Measurements from ENCODE around the gene RMDN2. TPM values are rescaled to one million over a fixed set of nuclear protein-coding genes. Genes with fewer than 3 reads are reported as not detected.

RMDN2 gene, protein sequence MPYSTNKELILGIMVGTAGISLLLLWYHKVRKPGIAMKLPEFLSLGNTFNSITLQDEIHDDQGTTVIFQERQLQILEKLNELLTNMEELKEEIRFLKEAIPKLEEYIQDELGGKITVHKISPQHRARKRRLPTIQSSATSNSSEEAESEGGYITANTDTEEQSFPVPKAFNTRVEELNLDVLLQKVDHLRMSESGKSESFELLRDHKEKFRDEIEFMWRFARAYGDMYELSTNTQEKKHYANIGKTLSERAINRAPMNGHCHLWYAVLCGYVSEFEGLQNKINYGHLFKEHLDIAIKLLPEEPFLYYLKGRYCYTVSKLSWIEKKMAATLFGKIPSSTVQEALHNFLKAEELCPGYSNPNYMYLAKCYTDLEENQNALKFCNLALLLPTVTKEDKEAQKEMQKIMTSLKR
- total RNA-seq = 1 to 10 TPM; 1.9 to 2.2 TPM

DNA sequence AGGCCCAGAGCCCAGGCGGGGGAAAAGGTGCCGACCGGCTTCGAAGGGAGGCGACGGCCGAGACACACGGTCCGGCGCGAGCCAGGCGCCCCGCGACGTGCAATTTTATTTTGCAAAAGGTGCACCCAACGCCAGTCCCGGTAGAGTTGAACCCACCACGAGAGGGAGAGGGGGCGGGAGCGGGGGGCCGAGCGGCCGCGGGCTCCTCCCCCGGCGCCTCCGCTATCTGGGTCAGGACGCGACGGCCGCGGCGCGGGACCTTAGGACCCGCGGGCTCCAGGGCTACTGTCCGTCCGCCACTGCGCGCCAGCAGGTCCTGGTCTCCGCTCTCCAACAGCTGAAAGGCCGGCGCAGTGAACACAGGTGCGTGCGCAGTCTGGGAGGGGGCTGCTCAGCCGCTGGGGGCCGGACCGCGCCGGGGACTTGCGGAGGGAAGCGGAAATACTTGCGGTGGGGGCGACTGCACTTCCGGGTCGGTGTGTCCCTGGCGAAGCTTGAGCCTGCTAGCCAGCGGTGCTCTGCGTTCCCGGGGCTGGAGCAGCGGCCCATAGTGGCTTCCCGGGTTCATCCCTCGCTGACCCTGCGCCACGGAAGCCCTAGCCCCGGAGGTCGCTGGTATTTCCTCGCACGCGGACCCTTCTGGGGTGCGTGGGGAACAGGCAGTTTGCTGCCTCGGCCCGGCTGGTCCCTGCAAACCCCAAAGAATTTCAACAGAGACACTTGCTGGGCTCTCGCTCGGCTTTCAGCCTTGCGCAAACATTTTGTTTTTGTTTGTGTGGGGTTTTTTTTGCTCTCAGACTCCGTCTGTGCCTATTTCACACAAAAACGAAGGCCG lies at the start of gene RMDN2:
Gene RMDN2, plus strand, starts transcription at position 225 of the 835 bp plus-strand sequence. CDS start 3,991 bp downstream, outside the sequence.
- ChIA-PET CTCF (interaction anchor here (1.0 to 2.5 kb wide), 4 partner anchors 9 to 349 kb away, joined by 3 to 10 read pairs (median 4); no protein-coding TSS in a partner anchor), POLR2A (interaction anchor here (0.8 to 1.2 kb wide), 4 partner anchors 26 to 826 kb away, joined by 3 to 4 read pairs (median 3); partner anchors contain the start of gene SRSF7)
- Mint-ChIP-seq H3K9me3 (ENCODE audit: insufficient read depth) (no peaks in the 10 kb centered on the region), H3K36me3 (ENCODE audit: low read depth) (peaks cover 4% of the 10 kb centered on the region), H3K4me1 (ENCODE audit: low read depth) (peaks cover 12% of the 10 kb centered on the region), H3K27me3 (ENCODE audit: low read depth) (peaks cover 22% of the 10 kb centered on the region), H3K4me3 (peak within 1 kb of the TSS; percentile 89), H3K27ac (peak within 1 kb of the TSS; percentile 91)
- DNase-seq = peak; percentile 90
- peak; percentile 82 for ATAC-seq

DNA sequence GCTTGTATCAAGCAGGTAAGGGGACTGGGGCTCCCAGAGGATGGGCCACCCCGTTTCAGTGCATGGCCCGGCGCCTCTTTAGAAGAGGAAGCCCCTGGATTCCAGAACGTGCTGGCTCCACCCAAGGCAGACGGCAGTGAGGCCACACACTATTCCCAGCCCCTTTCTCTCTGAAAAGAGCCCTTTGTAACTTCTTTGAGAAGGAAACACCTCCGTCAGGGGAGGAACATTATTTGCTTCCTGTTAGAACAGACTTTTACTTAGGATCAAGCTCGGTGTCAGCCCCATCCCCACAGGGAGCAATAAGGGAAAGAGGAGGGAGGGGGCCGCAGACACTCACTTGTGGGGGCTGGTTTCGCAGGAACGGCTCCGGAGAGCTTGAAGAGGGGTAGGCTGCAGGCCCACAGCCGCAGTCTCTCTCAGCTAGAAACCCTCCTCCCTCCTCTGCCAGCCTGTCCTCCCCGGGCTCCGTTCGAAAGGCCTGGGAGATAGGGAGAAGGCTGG lies 49.6 kb upstream of the RMDN2 start:
- Mint-ChIP-seq H3K36me3 (ENCODE audit: low read depth) (no peaks in the 10 kb centered on the region), H3K4me3 (no peak overlapping the region), H3K27ac (no peak overlapping the region), H3K27me3 (ENCODE audit: low read depth) (peaks cover 9% of the 10 kb centered on the region), H3K4me1 (ENCODE audit: low read depth) (peaks cover 23% of the 10 kb centered on the region), H3K9me3 (ENCODE audit: insufficient read depth) (no peaks in the 10 kb centered on the region)
- CTCF ChIA-PET = interaction anchor here (0.7 to 7.8 kb wide), 8 partner anchors 21 to 706 kb away, joined by 3 to 135 read pairs (median 6); no protein-coding TSS in a partner anchor
- POLR2A ChIA-PET = no interaction called here
- no peak for ATAC-seq
- DNase-seq = no peak

DNA sequence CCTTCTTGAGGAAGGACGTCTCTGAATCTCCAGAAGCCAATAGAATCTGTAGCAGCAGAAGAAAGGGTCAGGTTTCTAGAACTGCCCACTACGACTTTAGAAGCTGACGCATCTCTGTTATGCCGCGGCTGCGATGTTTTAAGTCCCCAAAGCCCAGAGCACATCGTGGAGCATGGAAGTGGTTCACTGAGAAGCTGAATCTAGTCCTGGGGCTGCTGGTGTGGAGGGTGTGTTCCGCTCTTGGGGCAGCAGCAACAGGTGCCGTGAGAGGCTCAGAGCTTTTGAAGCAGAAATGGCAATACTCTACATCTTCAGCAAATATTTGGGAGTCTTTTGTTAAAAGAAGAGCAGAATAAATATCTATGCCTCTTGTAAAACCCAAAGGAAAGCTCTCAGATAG lies 48.9 kb upstream of the RMDN2 start:
- H3K36me3 Mint-ChIP-seq (ENCODE audit: low read depth) = no peaks in the 10 kb centered on the region
- H3K9me3 Mint-ChIP-seq (ENCODE audit: insufficient read depth) = no peaks in the 10 kb centered on the region
- no peak overlapping the region for H3K4me3 Mint-ChIP-seq
- H3K27me3 Mint-ChIP-seq (ENCODE audit: low read depth) = peaks cover 9% of the 10 kb centered on the region
- peaks cover 23% of the 10 kb centered on the region for H3K4me1 Mint-ChIP-seq (ENCODE audit: low read depth)
- CTCF ChIA-PET = interaction anchor here (0.7 to 7.8 kb wide), 23 partner anchors 8 to 707 kb away, joined by 3 to 135 read pairs (median 7); partner anchors contain the start of gene CDC42EP3
- no peak overlapping the region for H3K27ac Mint-ChIP-seq
- no peak for DNase-seq
- POLR2A ChIA-PET = no interaction called here
- ATAC-seq = no peak

DNA sequence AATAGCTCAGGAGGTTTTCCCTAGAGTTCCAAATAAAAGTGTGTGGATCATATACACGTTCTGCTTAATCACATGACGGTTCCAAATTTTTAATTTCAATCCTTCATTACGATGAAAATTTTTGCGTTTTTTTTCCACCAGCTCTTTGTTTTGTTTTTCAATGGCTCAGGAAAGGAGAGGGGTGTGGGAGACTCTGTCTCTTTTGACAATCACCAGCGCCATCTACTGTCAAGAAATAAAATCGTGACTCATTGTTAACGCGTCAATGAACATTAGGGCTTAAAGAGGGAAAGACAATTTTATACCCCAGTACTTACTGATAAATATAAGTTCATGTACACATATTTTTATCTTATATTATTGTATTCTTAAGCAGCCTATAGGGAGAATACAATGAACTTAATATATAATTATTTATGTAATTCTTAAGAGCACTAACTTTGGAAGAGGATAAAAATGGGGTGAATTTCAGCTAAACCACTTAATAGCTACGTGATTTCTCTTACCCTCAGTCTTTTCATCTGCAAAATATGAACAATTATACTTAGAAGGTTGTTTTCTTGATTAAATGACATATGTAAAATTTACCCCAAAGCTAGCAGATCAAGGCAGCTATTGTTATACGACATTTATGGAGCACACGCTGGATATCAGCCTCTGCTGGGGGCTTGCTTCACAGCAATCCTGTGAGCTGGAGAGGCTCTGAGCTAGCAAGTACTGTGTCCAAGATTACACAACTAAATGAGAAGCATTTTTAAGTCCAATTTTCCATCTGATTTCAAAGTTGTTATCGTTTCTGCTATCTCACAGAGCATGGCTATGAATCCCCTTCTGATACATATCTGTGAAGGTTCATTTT lies 47.4 kb upstream of the RMDN2 start:
- H3K36me3 Mint-ChIP-seq (ENCODE audit: low read depth) = no peaks in the 10 kb centered on the region
- ChIA-PET POLR2A (no interaction called here), CTCF (interaction anchor here (0.6 to 7.8 kb wide), 90 partner anchors 8 to 794 kb away, joined by 3 to 135 read pairs (median 4); partner anchors contain the start of genes CDC42EP3 and RMDN2)
- ATAC-seq (peak; percentile 72), DNase-seq (peak; percentile 40)
- no peak overlapping the region for H3K4me3 Mint-ChIP-seq
- H3K27me3 Mint-ChIP-seq (ENCODE audit: low read depth) = peaks cover 13% of the 10 kb centered on the region
- no peaks in the 10 kb centered on the region for H3K9me3 Mint-ChIP-seq (ENCODE audit: insufficient read depth)
- H3K4me1 Mint-ChIP-seq (ENCODE audit: low read depth) = peaks cover 9% of the 10 kb centered on the region
- no peak overlapping the region for H3K27ac Mint-ChIP-seq

DNA sequence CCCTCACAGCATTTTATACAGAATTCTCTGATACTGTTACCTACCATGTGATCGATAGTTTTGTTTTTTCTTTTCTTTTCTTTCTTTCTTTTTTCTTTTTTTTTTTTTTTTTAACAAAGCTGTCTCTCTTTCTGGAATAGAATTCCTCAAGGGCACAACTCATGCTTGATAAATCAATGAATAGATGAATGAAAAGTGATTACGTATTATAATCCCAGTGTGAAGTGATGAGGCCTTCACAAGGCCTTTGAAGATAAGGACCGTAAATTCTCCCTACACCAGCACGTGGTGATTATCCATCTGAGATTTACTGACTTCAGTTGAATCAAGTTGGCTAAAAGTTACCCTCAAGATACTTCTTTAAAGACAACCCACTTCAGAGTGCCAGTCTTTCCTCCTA lies 46.6 kb upstream of the RMDN2 start:
- CTCF ChIA-PET = interaction anchor here (0.7 to 7.8 kb wide), 28 partner anchors 7 to 795 kb away, joined by 3 to 135 read pairs (median 8); partner anchors contain the start of gene RMDN2
- no peak overlapping the region for H3K27ac Mint-ChIP-seq
- ATAC-seq (no peak), DNase-seq (no peak)
- peaks cover 16% of the 10 kb centered on the region for H3K27me3 Mint-ChIP-seq (ENCODE audit: low read depth)
- H3K36me3 Mint-ChIP-seq (ENCODE audit: low read depth) = no peaks in the 10 kb centered on the region
- peaks cover 4% of the 10 kb centered on the region for H3K4me1 Mint-ChIP-seq (ENCODE audit: low read depth)
- H3K9me3 Mint-ChIP-seq (ENCODE audit: insufficient read depth) = no peaks in the 10 kb centered on the region
- POLR2A ChIA-PET = no interaction called here
- no peak overlapping the region for H3K4me3 Mint-ChIP-seq

DNA sequence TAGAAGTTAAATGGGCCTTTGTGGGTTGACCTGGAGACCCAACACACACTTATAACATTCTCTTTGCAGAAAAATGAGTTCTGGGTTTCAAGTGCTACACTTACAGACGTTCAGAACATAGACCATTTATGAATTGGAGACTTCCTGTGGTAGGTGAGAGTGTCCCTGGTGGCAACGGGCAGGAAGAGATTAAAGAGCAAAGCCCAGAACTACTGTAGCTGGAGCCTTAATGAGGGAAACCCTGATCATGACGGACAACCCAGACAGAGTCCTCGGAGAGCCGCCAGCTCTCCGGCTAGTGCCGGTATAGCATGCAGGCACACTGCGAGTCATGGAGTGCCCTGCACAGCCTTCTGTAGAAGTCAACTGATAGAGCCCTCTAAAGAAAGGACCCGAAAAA lies 44.5 kb upstream of the RMDN2 start:
- POLR2A ChIA-PET = no interaction called here
- H3K4me1 Mint-ChIP-seq (ENCODE audit: low read depth) = peaks cover 4% of the 10 kb centered on the region
- H3K4me3 Mint-ChIP-seq = no peak overlapping the region
- no peaks in the 10 kb centered on the region for H3K36me3 Mint-ChIP-seq (ENCODE audit: low read depth)
- CTCF ChIA-PET = interaction anchor here (0.7 to 7.2 kb wide), 6 partner anchors 10 to 492 kb away, joined by 3 to 73 read pairs (median 4); no protein-coding TSS in a partner anchor
- H3K9me3 Mint-ChIP-seq (ENCODE audit: insufficient read depth) = no peaks in the 10 kb centered on the region
- DNase-seq = no peak
- no peak overlapping the region for H3K27ac Mint-ChIP-seq
- peaks cover 19% of the 10 kb centered on the region for H3K27me3 Mint-ChIP-seq (ENCODE audit: low read depth)
- ATAC-seq = no peak

DNA sequence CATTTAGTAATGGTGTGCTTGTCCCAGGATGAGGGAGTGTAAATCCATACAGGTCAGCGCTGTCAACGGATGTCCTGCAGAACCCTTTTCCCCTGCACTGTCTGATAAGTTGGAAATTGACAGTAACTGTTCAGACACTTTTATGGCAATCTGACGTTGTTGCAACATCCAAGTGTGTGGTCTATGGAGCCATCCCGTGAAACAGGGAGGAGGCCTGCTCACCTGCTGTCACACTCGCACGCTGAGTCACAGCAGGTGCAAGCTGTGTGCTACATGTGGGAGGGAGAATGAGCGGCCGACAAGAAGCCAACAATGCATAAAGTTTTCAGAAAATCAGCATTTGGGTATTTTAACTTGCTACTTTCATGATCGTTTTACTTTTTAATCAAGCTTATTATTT lies 43.7 kb upstream of the RMDN2 start:
- ChIA-PET CTCF (interaction anchor here (1.1 to 7.2 kb wide), 4 partner anchors 10 to 491 kb away, joined by 4 to 73 read pairs (median 8); no protein-coding TSS in a partner anchor), POLR2A (no interaction called here)
- DNase-seq (no peak), ATAC-seq (no peak)
- H3K27me3 Mint-ChIP-seq (ENCODE audit: low read depth) = peaks cover 20% of the 10 kb centered on the region
- H3K27ac Mint-ChIP-seq = no peak overlapping the region
- H3K36me3 Mint-ChIP-seq (ENCODE audit: low read depth) = no peaks in the 10 kb centered on the region
- no peak overlapping the region for H3K4me3 Mint-ChIP-seq
- peaks cover 4% of the 10 kb centered on the region for H3K4me1 Mint-ChIP-seq (ENCODE audit: low read depth)
- no peaks in the 10 kb centered on the region for H3K9me3 Mint-ChIP-seq (ENCODE audit: insufficient read depth)

DNA sequence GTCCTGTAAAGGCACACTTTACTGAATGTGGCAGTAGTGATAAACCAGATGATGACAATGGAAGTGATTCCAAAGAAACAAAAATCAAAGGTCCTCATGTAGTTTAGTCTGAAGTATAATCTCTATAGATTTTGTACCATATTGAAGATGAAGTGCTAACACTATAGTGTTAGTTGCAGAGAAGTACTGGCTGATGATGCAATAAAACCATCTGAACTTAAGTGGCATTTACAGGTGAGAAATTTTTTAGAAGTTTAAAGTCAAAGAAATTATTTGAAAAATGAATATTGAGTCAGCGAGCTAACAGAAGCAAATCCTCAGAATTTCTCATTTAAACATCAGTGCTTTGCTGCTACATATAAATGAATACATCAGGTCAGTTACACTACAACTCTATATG lies 43.1 kb upstream of the RMDN2 start:
- Mint-ChIP-seq H3K9me3 (ENCODE audit: insufficient read depth) (no peaks in the 10 kb centered on the region), H3K27ac (no peak overlapping the region), H3K36me3 (ENCODE audit: low read depth) (no peaks in the 10 kb centered on the region), H3K4me3 (no peak overlapping the region), H3K27me3 (ENCODE audit: low read depth) (peaks cover 20% of the 10 kb centered on the region), H3K4me1 (ENCODE audit: low read depth) (peaks cover 10% of the 10 kb centered on the region)
- ATAC-seq (no peak), DNase-seq (no peak)
- POLR2A ChIA-PET = no interaction called here
- CTCF ChIA-PET = interaction anchor here (1.1 to 7.2 kb wide), 4 partner anchors 9 to 492 kb away, joined by 4 to 73 read pairs (median 8); no protein-coding TSS in a partner anchor

DNA sequence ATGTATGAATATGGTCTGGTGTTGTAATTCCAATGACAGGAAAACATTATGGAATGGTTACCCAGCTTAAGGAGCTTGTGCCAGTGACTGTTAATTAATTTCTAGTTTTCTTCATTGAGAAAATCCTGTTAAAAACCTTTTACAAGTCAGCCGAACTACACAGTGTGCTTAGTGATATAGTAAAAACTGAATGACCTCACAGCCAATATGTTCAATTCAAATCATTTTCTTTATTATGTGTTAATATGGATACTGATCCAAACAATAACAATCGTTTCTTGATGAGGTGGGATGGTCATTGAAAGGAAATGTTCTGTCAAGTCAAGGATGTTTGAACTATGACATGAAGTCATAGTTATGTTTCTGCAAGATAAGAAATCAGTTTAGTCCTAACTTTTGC lies 41.6 kb upstream of the RMDN2 start:
- POLR2A ChIA-PET = no interaction called here
- no peak overlapping the region for H3K4me3 Mint-ChIP-seq

DNA sequence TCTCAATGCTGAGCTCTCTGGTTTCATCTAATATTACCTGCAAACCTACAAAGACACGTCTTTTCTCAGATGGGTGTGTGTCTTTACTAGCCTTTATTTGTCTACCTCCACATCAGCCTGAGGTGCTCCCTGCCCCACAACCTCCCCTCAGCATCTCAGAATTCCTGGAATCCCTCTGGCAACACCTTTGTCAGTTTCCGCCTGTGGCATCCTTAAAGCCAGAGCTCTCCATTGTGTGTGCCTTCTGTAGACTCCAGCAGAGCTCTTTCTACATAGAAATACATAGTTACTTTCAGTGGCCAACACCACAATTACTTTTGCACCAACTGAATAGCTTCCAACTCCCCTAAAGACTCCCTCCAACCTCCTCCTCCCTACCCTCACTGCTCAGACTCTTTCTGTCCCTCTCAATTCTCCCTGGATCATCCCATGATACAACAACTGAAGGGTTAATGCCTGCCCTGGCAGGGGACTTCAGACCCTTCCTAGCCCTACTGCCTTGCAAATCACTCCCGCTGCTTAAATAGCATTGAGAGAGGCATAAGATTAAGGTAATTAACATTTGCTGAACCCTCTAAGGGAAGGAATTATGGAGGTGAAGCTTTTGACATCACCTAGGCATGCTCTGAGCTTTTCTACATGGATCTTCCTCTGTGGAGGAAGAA lies 39.6 kb upstream of the RMDN2 start:
- H3K36me3 Mint-ChIP-seq (ENCODE audit: low read depth) = no peaks in the 10 kb centered on the region

More for the DNA sequence above, 41.6 kb upstream of the RMDN2 start:
- H3K36me3 Mint-ChIP-seq (ENCODE audit: low read depth) = no peaks in the 10 kb centered on the region
- ATAC-seq = no peak
- no peak for DNase-seq
- H3K27ac Mint-ChIP-seq = no peak overlapping the region
- peaks cover 12% of the 10 kb centered on the region for H3K4me1 Mint-ChIP-seq (ENCODE audit: low read depth)
- CTCF ChIA-PET = interaction anchor here (0.8 to 1.1 kb wide), 2 partner anchors 391 to 488 kb away, joined by 3 read pairs; no protein-coding TSS in a partner anchor
- H3K27me3 Mint-ChIP-seq (ENCODE audit: low read depth) = peaks cover 25% of the 10 kb centered on the region
- no peaks in the 10 kb centered on the region for H3K9me3 Mint-ChIP-seq (ENCODE audit: insufficient read depth)

More for the DNA sequence above, 39.6 kb upstream of the RMDN2 start:
- H3K9me3 Mint-ChIP-seq (ENCODE audit: insufficient read depth) = no peaks in the 10 kb centered on the region
- no peak for ATAC-seq
- ChIA-PET POLR2A (no interaction called here), CTCF (interaction anchor here (1.3 to 2.0 kb wide), 2 partner anchors 8 to 10 kb away, joined by 3 to 16 read pairs; no protein-coding TSS in a partner anchor)
- DNase-seq = no peak
- peaks cover 10% of the 10 kb centered on the region for H3K4me1 Mint-ChIP-seq (ENCODE audit: low read depth)
- H3K4me3 Mint-ChIP-seq = no peak overlapping the region
- no peak overlapping the region for H3K27ac Mint-ChIP-seq
- H3K27me3 Mint-ChIP-seq (ENCODE audit: low read depth) = peaks cover 23% of the 10 kb centered on the region

Data from activated CD8-positive, alpha-beta T cell treated with anti-CD3 and anti-CD28 coated beads, Interleukin-2, amount 10 ng/mL, durations not matched to agents 7 days and 5 days (primary cell).